ENCODE results near the gene CTRB2. TPM values are rescaled to one million over a fixed set of nuclear protein-coding genes. Genes with fewer than 3 reads are reported as not detected.

CTRB2 gene
- total RNA-seq, 4 donors from 2014 or later = not detected

DNA sequence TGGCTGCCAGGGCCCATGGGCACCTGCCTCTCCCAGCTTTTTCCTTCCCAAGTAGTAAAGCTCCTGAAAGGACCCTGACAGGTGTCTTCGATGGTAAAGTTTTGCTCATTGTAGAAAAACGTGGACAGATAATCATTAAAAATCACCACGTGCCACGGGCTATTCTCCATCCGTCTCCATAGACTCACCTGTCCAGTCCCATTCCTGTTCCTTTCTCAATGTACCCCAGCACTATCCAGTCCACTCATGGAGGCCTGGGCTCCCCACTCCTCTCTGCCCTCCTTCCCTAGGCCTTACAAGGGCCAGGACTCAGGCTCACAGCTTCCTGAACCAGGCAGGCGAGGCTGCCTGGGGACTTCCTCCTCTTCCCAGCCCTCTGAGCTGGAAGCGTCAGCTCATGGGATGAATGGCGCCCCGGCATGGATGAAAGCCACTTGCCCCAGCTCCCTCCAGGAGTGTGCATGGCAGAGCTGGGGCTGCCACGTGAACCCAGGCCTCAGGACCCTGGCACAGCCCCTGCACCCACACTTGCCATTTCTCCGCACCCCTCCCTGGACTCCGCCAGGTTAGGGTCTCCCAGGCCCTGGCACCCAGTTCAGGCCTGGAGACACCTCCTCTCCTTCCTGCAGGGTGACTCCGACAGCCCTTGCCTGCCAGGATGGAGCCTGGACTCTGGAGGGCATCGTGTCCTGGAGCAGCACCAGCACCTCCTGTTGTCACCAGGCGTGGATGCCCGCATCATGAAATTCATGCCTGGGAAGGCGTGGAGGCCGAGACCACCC lies 20.6 kb upstream of the CTRB2 start:
- H3K4me1 ChIP-seq = no peaks in the 10 kb centered on the region
- 66 to 83% methylated on average over 5 to 18 of the region's 18 CpGs for WGBS, 2 donors (ENCODE audit: low coverage in 1 of 2)
- H3K36me3 ChIP-seq = peaks cover 0 to 18% (median 5%) of the 10 kb centered on the region in 4 donors
- intact Hi-C loops (cut with DNase I; ENCODE audit: low total_unique reads) (no loop called here), in situ Hi-C loops (cut with MboI; ENCODE audit: low pct_ligation_motif_present in 1 of 4, low pct_unique_long_range_greater_than_20kb in 1 of 4, low sequenced_read_pairs in 3 of 4) (no loop called here)
- TF ChIP-seq, protein P1, sequence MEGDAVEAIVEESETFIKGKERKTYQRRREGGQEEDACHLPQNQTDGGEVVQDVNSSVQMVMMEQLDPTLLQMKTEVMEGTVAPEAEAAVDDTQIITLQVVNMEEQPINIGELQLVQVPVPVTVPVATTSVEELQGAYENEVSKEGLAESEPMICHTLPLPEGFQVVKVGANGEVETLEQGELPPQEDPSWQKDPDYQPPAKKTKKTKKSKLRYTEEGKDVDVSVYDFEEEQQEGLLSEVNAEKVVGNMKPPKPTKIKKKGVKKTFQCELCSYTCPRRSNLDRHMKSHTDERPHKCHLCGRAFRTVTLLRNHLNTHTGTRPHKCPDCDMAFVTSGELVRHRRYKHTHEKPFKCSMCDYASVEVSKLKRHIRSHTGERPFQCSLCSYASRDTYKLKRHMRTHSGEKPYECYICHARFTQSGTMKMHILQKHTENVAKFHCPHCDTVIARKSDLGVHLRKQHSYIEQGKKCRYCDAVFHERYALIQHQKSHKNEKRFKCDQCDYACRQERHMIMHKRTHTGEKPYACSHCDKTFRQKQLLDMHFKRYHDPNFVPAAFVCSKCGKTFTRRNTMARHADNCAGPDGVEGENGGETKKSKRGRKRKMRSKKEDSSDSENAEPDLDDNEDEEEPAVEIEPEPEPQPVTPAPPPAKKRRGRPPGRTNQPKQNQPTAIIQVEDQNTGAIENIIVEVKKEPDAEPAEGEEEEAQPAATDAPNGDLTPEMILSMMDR (IDR thresholded peaks at IDR 0.05) = no peak
- no peak for TF ChIP-seq POLR2AphosphoS5 (IDR thresholded peaks at IDR 0.05)
- no peak for TF ChIP-seq EP300 (IDR thresholded peaks at IDR 0.05; ENCODE audit: low read depth)
- no peak for TF ChIP-seq POLR2A (IDR thresholded peaks at IDR 0.05)
- H3K27ac ChIP-seq = no peak overlapping the region
- peaks cover 8% of the 10 kb centered on the region for H3K27me3 ChIP-seq
- no peaks in the 10 kb centered on the region for H3K9me3 ChIP-seq
- no peak for DNase-seq
- no peak overlapping the region for H3K4me3 ChIP-seq

DNA sequence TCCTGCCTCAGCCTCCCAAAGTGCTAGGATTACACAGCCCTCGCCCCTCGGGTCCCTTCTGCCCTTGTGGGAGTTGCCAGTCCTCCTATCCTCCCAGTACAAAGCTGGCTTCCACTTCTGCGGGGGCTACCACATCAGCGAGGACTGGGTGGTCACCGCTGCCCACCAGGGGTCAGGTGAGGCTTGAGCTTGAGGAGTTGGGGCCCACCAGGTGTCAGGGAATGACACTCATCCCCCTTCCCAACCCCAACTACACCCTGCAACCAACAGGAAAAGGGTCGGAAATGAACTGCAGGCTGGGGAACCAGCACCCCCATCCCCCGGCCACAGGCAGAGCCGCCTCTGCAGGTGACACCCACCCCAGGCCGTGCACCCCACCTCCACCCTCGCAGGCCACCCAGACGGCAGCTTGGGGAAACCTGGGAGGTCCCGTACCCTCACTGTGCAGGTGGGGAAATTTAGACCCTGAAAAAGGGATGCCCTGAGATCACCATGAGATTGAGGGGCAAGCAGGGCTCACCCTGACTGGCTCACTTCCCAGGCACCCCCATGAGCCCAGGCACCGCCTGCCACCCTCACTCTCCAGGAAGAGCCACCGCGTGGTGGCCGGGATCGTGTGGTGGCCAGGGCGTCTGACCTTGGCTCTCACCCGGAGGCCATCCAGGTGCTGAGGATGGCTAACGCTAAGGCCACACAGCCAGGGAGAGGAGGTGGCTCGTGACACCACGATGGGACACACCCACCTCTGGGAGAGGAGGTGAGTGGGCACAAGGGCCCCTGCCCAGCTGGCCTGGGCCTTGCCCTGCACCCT lies 19.8 kb upstream of the CTRB2 start:
- intact Hi-C loops (cut with DNase I; ENCODE audit: low total_unique reads) (no loop called here), in situ Hi-C loops (cut with MboI; ENCODE audit: low pct_ligation_motif_present in 1 of 4, low pct_unique_long_range_greater_than_20kb in 1 of 4, low sequenced_read_pairs in 3 of 4) (no loop called here)
- DNase-seq = no peak
- Histone ChIP-seq H3K4me1 (no peaks in the 10 kb centered on the region), H3K9me3 (no peaks in the 10 kb centered on the region), H3K4me3 (no peak overlapping the region), H3K27ac (no peak overlapping the region), H3K36me3 (peaks cover 0 to 12% (median 5%) of the 10 kb centered on the region in 4 donors), H3K27me3 (peaks cover 8% of the 10 kb centered on the region)
- TF ChIP-seq POLR2AphosphoS5 (IDR thresholded peaks at IDR 0.05) (peak in 1 of 3 donors; percentile 58), POLR2A (IDR thresholded peaks at IDR 0.05) (no peak)
- 68% methylated on average over 22 of the region's 22 CpGs; no CpG with 5 or more reads in 1 of the 2 donors for WGBS, 2 donors (ENCODE audit: low coverage in 1 of 2)

DNA sequence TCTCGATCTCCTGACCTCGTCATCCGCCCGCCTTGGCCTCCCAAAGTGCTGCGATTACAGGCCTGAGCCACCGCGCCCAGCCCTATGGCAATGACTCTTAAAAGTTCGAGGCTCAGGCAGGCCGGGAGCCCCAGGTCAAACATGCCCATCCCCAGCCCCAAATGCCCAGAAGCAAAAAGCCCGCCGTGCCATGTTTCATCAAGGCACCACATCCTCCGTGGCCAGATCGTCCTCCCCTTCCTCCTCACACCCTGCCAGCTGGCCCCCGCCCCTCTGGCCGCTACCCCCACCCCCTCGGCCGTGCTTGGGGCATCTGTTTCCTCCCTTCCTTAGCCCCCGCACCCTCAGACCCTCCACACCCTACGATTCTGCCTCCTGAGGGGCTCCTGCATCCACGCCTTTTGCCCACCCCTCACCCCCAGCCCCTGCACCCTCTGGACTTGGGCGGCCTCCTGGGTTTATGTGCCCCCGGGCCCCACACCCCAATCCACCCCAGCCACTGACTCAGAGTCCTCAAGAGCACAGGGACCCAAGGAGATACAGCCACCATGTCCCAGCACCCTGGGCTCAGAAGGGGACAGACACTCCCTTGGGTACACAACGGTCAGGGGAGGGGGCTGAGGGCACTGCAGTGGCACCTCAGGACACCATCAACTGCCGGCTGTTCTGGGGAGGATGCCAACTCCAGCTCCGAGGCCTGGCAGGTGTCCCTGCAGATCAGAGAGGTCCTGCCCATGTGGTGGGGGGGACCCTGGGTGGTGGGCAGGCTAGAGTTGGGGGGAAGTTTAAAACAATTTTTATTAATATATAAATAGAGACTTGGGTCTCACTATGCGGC lies 18.9 kb upstream of the CTRB2 start:
- peaks cover 8% of the 10 kb centered on the region for H3K27me3 ChIP-seq
- H3K4me1 ChIP-seq = no peaks in the 10 kb centered on the region
- H3K9me3 ChIP-seq = no peaks in the 10 kb centered on the region
- TF ChIP-seq, protein P1 (IDR thresholded peaks at IDR 0.05) = no peak
- TF ChIP-seq POLR2A (IDR thresholded peaks at IDR 0.05) = no peak
- TF ChIP-seq EP300 (IDR thresholded peaks at IDR 0.05; ENCODE audit: low read depth) = no peak
- no peak for TF ChIP-seq POLR2AphosphoS5 (IDR thresholded peaks at IDR 0.05)
- intact Hi-C loops (cut with DNase I; ENCODE audit: low total_unique reads) (loop anchor here (2.0 kb wide), 1 partner anchor 19 kb away; the partner anchor contains the start of gene CTRB2), in situ Hi-C loops (cut with MboI; ENCODE audit: low pct_ligation_motif_present in 1 of 4, low pct_unique_long_range_greater_than_20kb in 1 of 4, low sequenced_read_pairs in 3 of 4) (no loop called here)
- H3K4me3 ChIP-seq = no peak overlapping the region
- WGBS, 2 donors (ENCODE audit: low coverage in 1 of 2) = 58 to 80% methylated on average over 1 to 26 of the region's 26 CpGs
- H3K36me3 ChIP-seq = peaks cover 0 to 12% (median 5%) of the 10 kb centered on the region in 4 donors
- no peak overlapping the region for H3K27ac ChIP-seq
- DNase-seq = no peak

DNA sequence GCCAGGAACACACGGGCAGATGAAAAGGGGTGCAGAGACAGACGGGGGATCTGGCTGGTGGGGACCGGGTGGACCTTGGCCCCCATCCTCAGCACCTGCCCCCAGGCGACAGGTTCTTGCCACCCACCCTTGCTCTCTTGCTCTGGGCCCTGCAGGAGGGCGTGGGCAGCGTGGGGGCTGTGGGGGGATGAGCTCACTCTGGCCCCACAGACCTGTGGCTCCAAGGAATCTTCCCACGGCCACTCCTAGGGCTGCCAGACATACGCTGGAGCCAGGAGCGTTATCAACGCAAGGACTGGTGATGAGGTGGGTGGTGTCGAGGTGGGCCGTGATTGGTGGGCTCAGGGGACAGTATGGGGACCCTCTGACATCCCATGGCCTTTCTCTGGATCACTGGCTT lies 18.1 kb upstream of the CTRB2 start:
- H3K27ac ChIP-seq = no peak overlapping the region
- H3K9me3 ChIP-seq = no peaks in the 10 kb centered on the region
- peaks cover 0 to 11% (median 5%) of the 10 kb centered on the region in 4 donors for H3K36me3 ChIP-seq
- DNase-seq = no peak
- H3K4me3 ChIP-seq = no peak overlapping the region
- 44% methylated on average over 10 of the region's 12 CpGs; no CpG with 5 or more reads in 1 of the 2 donors for WGBS, 2 donors (ENCODE audit: low coverage in 1 of 2)
- peaks cover 8% of the 10 kb centered on the region for H3K27me3 ChIP-seq
- intact Hi-C loops (cut with DNase I; ENCODE audit: low total_unique reads) = loop anchor here (2.0 kb wide), 1 partner anchor 18 kb away; the partner anchor contains the start of gene CTRB2
- in situ Hi-C loops (cut with MboI; ENCODE audit: low pct_ligation_motif_present in 1 of 4, low pct_unique_long_range_greater_than_20kb in 1 of 4, low sequenced_read_pairs in 3 of 4) = no loop called here
- no peaks in the 10 kb centered on the region for H3K4me1 ChIP-seq
- TF ChIP-seq EP300 (IDR thresholded peaks at IDR 0.05; ENCODE audit: low read depth) (no peak), POLR2AphosphoS5 (IDR thresholded peaks at IDR 0.05) (no peak), POLR2A (IDR thresholded peaks at IDR 0.05) (no peak)
- TF ChIP-seq, protein P1 (IDR thresholded peaks at IDR 0.05) = no peak

Data from transverse colon (tissue), 4 donors.